NCI-H82 (cell line): ENCODE data around the gene PCDH17.

Experiments
- DNase-seq: peaks from one replicate; lab custom pipeline; 2025; lab: John Stamatoyannopoulos, UW

The PCDH17 gene

GRCh38 chr13:57739543-57740190 lies 108.1 kb downstream of the PCDH17 start:
- no peak for DNase-seq

- DNase-seq = no peak
Observed at GRCh38 chr13:57740719-57741118, 109.2 kb downstream of the PCDH17 start.

DNA sequence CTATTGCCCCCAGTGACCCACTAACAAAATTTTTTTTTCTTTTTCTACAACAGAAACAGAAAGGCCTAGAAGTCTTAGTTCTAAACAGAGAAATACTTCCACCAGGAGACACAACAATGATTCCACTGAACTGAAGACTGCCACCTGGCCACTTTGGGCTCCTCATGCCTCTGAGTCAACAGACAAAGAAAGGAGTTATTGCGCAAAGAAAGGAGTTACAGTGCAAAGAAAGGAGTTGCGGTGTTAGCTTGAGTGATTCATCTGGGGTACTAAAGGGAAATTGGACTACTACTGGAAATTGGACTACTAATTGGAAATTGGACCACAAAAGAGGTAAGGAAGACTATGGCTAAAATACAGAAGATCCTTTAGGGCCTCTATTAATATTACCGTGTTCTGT lies 116.6 kb downstream of the PCDH17 start:
- DNase-seq = no peak

DNA sequence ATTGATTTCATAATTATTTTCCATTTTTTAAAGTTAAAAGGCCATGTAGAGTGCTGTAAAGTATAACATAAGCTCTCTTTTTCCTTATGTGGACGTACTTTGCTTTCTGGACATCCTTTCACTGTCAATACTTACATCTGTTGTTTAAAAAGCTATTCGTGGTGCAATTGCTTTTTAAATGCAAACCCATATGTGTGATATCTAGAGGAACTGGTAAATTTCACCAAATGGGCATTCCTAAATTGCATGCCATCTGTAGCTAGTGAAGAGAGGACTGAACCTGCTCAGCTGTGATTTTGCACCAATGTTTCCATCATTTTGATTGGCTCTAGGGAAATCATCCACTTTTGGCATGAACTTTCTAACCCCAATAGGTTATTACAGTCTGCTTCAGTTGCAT lies 129.4 kb downstream of the PCDH17 start:
- DNase-seq = no peak

- no peak for DNase-seq
Observed at GRCh38 chr13:57763689-57764088, 132.1 kb downstream of the PCDH17 start.
